B cell (primary cell): ENCODE measurements around the gene TPMT.

ENCODE experiments used
- CTCF ChIP-seq: fragments of 200-600 bp; IDR thresholded peaks from one replicate; pipeline ENCODE4 v1.8.0; 2022; ENCODE audit warnings: antibody characterized with exemption, mild to moderate bottlenecking
- EZH2 ChIP-seq: IDR thresholded peaks from 2 replicates; pipeline ENCODE4 v1.6.1; 2012; ENCODE audit warnings: borderline replicate concordance, low read depth, mild to moderate bottlenecking, moderate library complexity, low read length; ENCODE audit not compliant: insufficient read depth, poor library complexity, severe bottlenecking

GRCh38 chr6:18189196-18189595, 34.3 kb upstream of the TPMT start:
- no peak for TF ChIP-seq CTCF
- TF ChIP-seq EZH2: no peak
